Activated T-cell treated with anti-CD3 and anti-CD28 coated beads, Interleukin-2, amount 50 U/mL, for 72 hours (primary cell): ENCODE data around the gene HIBADH. TPM values are rescaled to one million over a fixed set of nuclear protein-coding genes. Genes with fewer than 3 reads are reported as not detected.
"Not testable (repeated sequence)": the region's sequence is repeated elsewhere in the genome, so short reads cannot be mapped to it uniquely, and the experiment has no call there.

ENCODE experiments used
- ATAC-seq, 2 donors: fragments of 150-1000 bp; cut with Tn5 transposase; replicated peaks in 1 of 2; 2 replicates each; pipeline ENCODE4 v1.10.0; 2021; ENCODE audit warnings: moderate library complexity in 2 of 2, mild to moderate bottlenecking in 1 of 2
- DNase-seq, 2 donors: peaks; one replicate each; pipeline ENCODE4 v3.0.0; 2021 to 2022; ENCODE audit warnings: mixed read lengths in 1 of 2
- H3K27ac Mint-ChIP-seq: one replicate; pipeline ENCODE4 v1.8.0; 2022; ENCODE audit warnings: mild to moderate bottlenecking, moderate library complexity, mixed read lengths
- H3K27me3 Mint-ChIP-seq: one replicate; pipeline ENCODE4 v1.8.0; 2022; ENCODE audit warnings: low read depth, mixed read lengths
- H3K36me3 Mint-ChIP-seq, 2 donors: one replicate each; pipeline ENCODE4 v1.8.0; 2022; ENCODE audit warnings: mixed read lengths in 2 of 2, mild to moderate bottlenecking in 1 of 2; ENCODE audit not compliant: insufficient read depth in 2 of 2
- H3K4me1 Mint-ChIP-seq: one replicate; pipeline ENCODE4 v1.8.0; 2022; ENCODE audit warnings: low read depth, mixed read lengths
- H3K4me3 Mint-ChIP-seq, 2 donors: one replicate each; pipeline ENCODE4 v1.8.0; 2022; ENCODE audit warnings: mild to moderate bottlenecking in 2 of 2, mixed read lengths in 2 of 2, moderate library complexity in 2 of 2
- H3K9me3 Mint-ChIP-seq, 2 donors: one replicate each; pipeline ENCODE4 v1.8.0; 2022; ENCODE audit warnings: mixed read lengths in 2 of 2
- total RNA-seq, 2 donors: library from RNA; stranded (reverse); gene quantifications; one replicate each; pipeline ENCODE4 v1.2.3, GENCODE V29; 2022

The HIBADH gene
- total RNA-seq, 2 donors from 2014 or later, result 18.2 to 20.0 TPM

GRCh38 chr7:27601217-27601616, 61.5 kb downstream of the HIBADH start:
- H3K36me3 Mint-ChIP-seq, result peaks cover 0 to 1% of the 10 kb centered on the region in 2 donors
- ATAC-seq (no peak), DNase-seq (no peak)
- H3K27me3 Mint-ChIP-seq, result no peaks in the 10 kb centered on the region
- H3K4me3 Mint-ChIP-seq, result no peak overlapping the region
- no peak overlapping the region for H3K27ac Mint-ChIP-seq
- H3K9me3 Mint-ChIP-seq, result no peaks in the 10 kb centered on the region
- H3K4me1 Mint-ChIP-seq, result no peaks in the 10 kb centered on the region

DNA sequence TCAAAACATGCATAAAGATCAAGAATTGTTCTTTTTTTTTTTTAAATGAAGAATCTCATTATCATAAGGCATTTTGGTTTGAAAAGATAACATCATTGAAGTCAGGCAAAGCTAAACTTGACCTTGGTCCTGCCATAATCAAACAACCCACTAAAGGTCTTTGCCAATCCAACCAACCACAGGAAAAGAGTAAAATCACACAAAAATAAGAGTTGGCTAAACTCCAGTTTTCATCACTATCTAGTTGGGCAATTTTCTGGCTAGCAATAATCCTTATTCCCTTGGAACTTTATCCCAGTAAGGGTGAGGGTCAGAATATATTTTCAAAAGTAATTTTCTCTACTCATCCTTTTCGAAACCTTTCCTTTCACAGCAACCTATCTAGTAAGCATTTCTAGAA, 62.4 kb downstream of the HIBADH start:
- ATAC-seq, result no peak
- DNase-seq, result no peak
- H3K4me1 Mint-ChIP-seq, result no peaks in the 10 kb centered on the region
- no peak overlapping the region for H3K4me3 Mint-ChIP-seq
- no peak overlapping the region for H3K27ac Mint-ChIP-seq
- H3K9me3 Mint-ChIP-seq, result no peaks in the 10 kb centered on the region
- H3K27me3 Mint-ChIP-seq, result no peaks in the 10 kb centered on the region
- peaks cover 0 to 1% of the 10 kb centered on the region in 2 donors for H3K36me3 Mint-ChIP-seq

- Mint-ChIP-seq H3K27me3 (no peaks in the 10 kb centered on the region), H3K4me1 (no peaks in the 10 kb centered on the region), H3K9me3 (no peaks in the 10 kb centered on the region), H3K27ac (no peak overlapping the region), H3K36me3 (peaks cover 0 to under 1% of the 10 kb centered on the region in 2 donors), H3K4me3 (no peak overlapping the region)
- ATAC-seq, result no peak
- DNase-seq, result no peak
These were observed 67.7 kb downstream of the HIBADH start for GRCh38 chr7:27595009-27595408.

DNA sequence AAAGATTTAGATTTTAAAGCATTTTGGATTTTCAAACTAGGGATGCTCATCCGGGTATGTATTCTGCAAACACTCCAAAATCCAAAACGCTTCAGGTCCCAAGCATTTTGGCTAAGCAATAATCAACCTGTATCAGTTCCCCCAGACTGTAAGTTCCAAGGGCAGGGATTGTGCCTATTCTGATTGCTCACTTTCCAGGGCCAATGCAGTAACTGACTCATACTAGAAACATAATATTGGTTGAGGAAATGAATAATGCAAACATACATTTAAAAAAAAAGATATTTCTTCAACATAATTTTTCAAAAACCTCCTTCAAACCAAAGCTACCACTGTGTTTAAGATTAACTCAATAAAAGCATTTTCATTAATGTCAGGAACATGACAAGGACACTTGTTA, 69.5 kb downstream of the HIBADH start:
- no peaks in the 10 kb centered on the region for H3K4me1 Mint-ChIP-seq
- ATAC-seq, result no peak
- no peaks in the 10 kb centered on the region for H3K36me3 Mint-ChIP-seq
- no peaks in the 10 kb centered on the region for H3K27me3 Mint-ChIP-seq
- no peak for DNase-seq
- no peak overlapping the region for H3K4me3 Mint-ChIP-seq
- no peaks in the 10 kb centered on the region for H3K9me3 Mint-ChIP-seq
- no peak overlapping the region for H3K27ac Mint-ChIP-seq

DNA sequence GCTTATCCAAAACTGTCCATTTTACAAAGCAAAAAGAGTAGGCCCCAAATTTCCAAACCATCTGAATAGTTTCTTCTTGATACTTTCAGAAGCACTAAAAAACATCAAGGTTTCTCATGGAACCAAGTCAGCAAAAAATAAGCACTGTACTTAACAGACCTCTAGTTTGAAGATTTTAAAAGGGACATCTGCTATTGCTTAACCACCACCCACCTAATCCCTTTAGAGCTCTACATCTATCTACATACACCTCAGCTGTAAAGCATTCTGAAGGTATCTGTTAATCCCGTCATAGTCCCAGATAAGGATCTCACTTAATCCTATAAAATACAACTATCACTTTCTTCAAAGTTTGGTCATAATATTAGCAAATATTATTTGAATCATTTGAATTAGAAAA, 72.3 kb downstream of the HIBADH start:
- Mint-ChIP-seq H3K4me1 (no peaks in the 10 kb centered on the region), H3K36me3 (no peaks in the 10 kb centered on the region)

GRCh38 chr7:27587429-27587828, 75.3 kb downstream of the HIBADH start:
- Mint-ChIP-seq H3K27me3 (no peaks in the 10 kb centered on the region), H3K4me1 (no peaks in the 10 kb centered on the region), H3K4me3 (no peak overlapping the region), H3K27ac (no peak overlapping the region), H3K36me3 (no peaks in the 10 kb centered on the region), H3K9me3 (no peaks in the 10 kb centered on the region)
- no peak for ATAC-seq
- no peak for DNase-seq

More for the DNA sequence above, 72.3 kb downstream of the HIBADH start:
- Mint-ChIP-seq H3K27me3 (no peaks in the 10 kb centered on the region), H3K9me3 (no peaks in the 10 kb centered on the region), H3K27ac (no peak overlapping the region), H3K4me3 (no peak overlapping the region)
- ATAC-seq (no peak), DNase-seq (no peak)

GRCh38 chr7:27586825-27587224, 75.9 kb downstream of the HIBADH start:
- DNase-seq, result no peak
- H3K4me1 Mint-ChIP-seq, result no peaks in the 10 kb centered on the region
- H3K27ac Mint-ChIP-seq, result no peak overlapping the region

DNA sequence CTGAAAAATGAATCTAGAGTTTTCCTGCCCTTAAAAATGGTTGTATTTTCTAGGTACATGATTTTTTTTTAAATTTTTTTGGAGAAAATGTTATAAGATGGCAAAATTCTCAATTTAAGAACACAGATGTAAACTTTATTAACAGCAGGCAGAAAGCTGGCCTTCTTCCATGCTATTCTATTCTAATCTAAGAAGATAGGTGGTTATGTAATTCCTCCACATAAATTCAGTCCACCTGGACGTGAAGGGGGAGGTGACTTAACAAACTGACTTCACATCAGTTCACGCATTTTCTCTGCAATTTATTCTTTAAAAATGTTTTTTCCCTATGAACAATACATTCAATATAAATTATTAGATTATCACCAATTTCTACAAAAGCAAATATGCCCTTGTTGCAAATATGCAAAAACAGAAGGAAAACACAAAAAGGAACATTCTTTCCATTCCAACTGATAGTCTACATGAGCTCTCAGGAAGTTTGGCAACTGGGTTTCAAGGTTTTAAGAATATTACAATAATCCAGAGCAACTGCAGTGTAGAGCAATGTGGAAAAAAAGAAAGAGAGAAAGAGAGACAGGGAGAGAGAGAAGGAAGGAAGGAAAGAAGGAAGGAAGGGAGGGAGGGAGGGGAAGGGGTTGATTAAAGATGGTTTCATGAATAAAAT, 76.8 kb downstream of the HIBADH start:
- Mint-ChIP-seq H3K9me3 (no peaks in the 10 kb centered on the region), H3K4me3 (no peak overlapping the region), H3K27me3 (no peaks in the 10 kb centered on the region), H3K36me3 (no peaks in the 10 kb centered on the region), H3K4me1 (no peaks in the 10 kb centered on the region), H3K27ac (peak overlapping the region; percentile 55)
- DNase-seq (no peak), ATAC-seq (no peak)

More at GRCh38 chr7:27586825-27587224, 75.9 kb downstream of the HIBADH start:
- ATAC-seq, result no peak
- H3K36me3 Mint-ChIP-seq, result no peaks in the 10 kb centered on the region
- H3K27me3 Mint-ChIP-seq, result no peaks in the 10 kb centered on the region
- no peak overlapping the region for H3K4me3 Mint-ChIP-seq
- no peaks in the 10 kb centered on the region for H3K9me3 Mint-ChIP-seq

DNA sequence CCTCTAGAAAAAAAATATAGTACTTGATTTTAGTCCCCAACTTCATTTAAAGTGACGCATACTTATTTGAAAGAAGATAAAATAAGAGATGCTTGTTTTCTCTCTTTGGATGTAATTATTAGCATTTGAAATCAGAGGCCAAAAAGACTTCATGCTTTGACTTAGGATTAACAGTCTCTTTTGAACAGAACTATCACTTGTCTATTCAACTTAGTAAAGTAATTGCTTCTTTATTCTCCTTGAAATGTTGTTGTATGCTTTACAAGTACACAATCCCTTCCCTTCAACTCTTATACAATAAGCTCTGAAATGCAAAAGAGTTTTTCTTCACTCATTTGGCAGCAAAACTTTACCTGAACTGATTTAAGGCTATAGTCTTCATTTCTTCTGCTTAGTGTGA, 80.8 kb downstream of the HIBADH start:
- no peak for ATAC-seq

GRCh38 chr7:27581119-27581518, 81.6 kb downstream of the HIBADH start:
- Mint-ChIP-seq H3K4me1 (no peaks in the 10 kb centered on the region), H3K4me3 (no peak overlapping the region), H3K36me3 (no peaks in the 10 kb centered on the region), H3K27ac (no peak overlapping the region), H3K27me3 (no peaks in the 10 kb centered on the region), H3K9me3 (no peaks in the 10 kb centered on the region)
- ATAC-seq, result no peak
- no peak for DNase-seq

More for the DNA sequence above, 80.8 kb downstream of the HIBADH start:
- DNase-seq, result no peak
- H3K9me3 Mint-ChIP-seq, result no peaks in the 10 kb centered on the region
- H3K4me3 Mint-ChIP-seq, result no peak overlapping the region
- H3K27ac Mint-ChIP-seq, result no peak overlapping the region
- H3K4me1 Mint-ChIP-seq, result no peaks in the 10 kb centered on the region
- H3K27me3 Mint-ChIP-seq, result no peaks in the 10 kb centered on the region
- H3K36me3 Mint-ChIP-seq, result no peaks in the 10 kb centered on the region

GRCh38 chr7:27579565-27579964, 83.1 kb downstream of the HIBADH start:
- DNase-seq (no peak), ATAC-seq (no peak)
- Mint-ChIP-seq H3K4me3 (no peak overlapping the region), H3K36me3 (no peaks in the 10 kb centered on the region), H3K27me3 (no peaks in the 10 kb centered on the region), H3K27ac (no peak overlapping the region), H3K9me3 (no peaks in the 10 kb centered on the region), H3K4me1 (no peaks in the 10 kb centered on the region)

- DNase-seq, H3K4me3 Mint-ChIP-seq, H3K27ac Mint-ChIP-seq, H3K9me3 Mint-ChIP-seq, H3K27me3 Mint-ChIP-seq, ATAC-seq, H3K4me1 Mint-ChIP-seq, H3K36me3 Mint-ChIP-seq: not testable (repeated sequence)
These were observed 84.5 kb downstream of the HIBADH start for GRCh38 chr7:27578169-27578568.

GRCh38 chr7:27576360-27576944, 86.2 kb downstream of the HIBADH start:
- ATAC-seq, result no peak
- H3K27ac Mint-ChIP-seq, result no peak overlapping the region
- H3K4me1 Mint-ChIP-seq, result no peaks in the 10 kb centered on the region
- no peak overlapping the region for H3K4me3 Mint-ChIP-seq
- no peaks in the 10 kb centered on the region for H3K36me3 Mint-ChIP-seq
- no peaks in the 10 kb centered on the region for H3K27me3 Mint-ChIP-seq
- no peaks in the 10 kb centered on the region for H3K9me3 Mint-ChIP-seq
- DNase-seq, result no peak

- Mint-ChIP-seq H3K36me3 (no peaks in the 10 kb centered on the region), H3K4me3 (no peak overlapping the region), H3K27ac (no peak overlapping the region), H3K4me1 (no peaks in the 10 kb centered on the region), H3K9me3 (no peaks in the 10 kb centered on the region), H3K27me3 (no peaks in the 10 kb centered on the region)
- ATAC-seq, result no peak
- DNase-seq, result no peak
These were observed 87.1 kb downstream of the HIBADH start for GRCh38 chr7:27575613-27576012.
